Endothelial cell of umbilical vein (primary cell): ENCODE measurements around the gene FRZB. TPM values are rescaled to one million over a fixed set of nuclear protein-coding genes. Genes with fewer than 3 reads are reported as not detected.

Experiments
- BruUV-seq: library from RNA; stranded (reverse); fragments of 400-500 nt; replicated peaks from 2 replicates; lab custom pipeline; 2021; lab: Mats Ljungman, UMichigan
- CTCF ChIA-PET: fragments of 300-600, 350-600 bp; sonication (Branson Sonifier 250); formaldehyde crosslinking; loops from one replicate; lab custom pipeline; 2021; ENCODE audit warnings: antibody characterized with exemption, inconsistent platforms; lab: Charles Lee
- POLR2A ChIA-PET: fragments of 300-600, 350-600 bp; sonication (Branson Sonifier 250); formaldehyde crosslinking; loops from one replicate; lab custom pipeline; 2021; ENCODE audit warnings: antibody characterized with exemption, inconsistent platforms; lab: Charles Lee
- DNase-seq: peaks from one replicate; pipeline ENCODE4 v3.0.0-alpha.2; 2011; ENCODE audit warnings: low read depth, low spot score
- FAIRE-seq: peaks from 2 replicates; lab custom pipeline; 2011; peaks lifted over from hg19 to GRCh38; lab: Jason Lieb, UNC
- H2AFZ ChIP-seq: 2 replicates; pipeline ENCODE4 v1.6.0; 2012; ENCODE audit warnings: low read depth, low read length, control low read depth, inconsistent platforms
- H3K27ac ChIP-seq: 2 replicates; pipeline ENCODE4 v1.5.1; 2011; ENCODE audit warnings: low read depth, mild to moderate bottlenecking, control low read depth, low read length, moderate library complexity; ENCODE audit not compliant: insufficient read depth
- H3K27me3 ChIP-seq, 2 experiments: 2 replicates each; pipeline versions ENCODE4 v1.6.0 to v1.6.1; 2011; ENCODE audit warnings: low read length in 2 of 2, mixed read lengths in 1 of 2; ENCODE audit not compliant: control insufficient read depth in 2 of 2, insufficient read depth in 2 of 2
- H3K36me3 ChIP-seq, 2 experiments: 2 replicates in 1 of 2; 3 replicates in 1 of 2; pipeline ENCODE4 v1.5.1; 2011; ENCODE audit warnings: low read length in 2 of 2, mild to moderate bottlenecking in 1 of 2, moderate library complexity in 1 of 2; ENCODE audit not compliant: control insufficient read depth in 2 of 2, insufficient read depth in 2 of 2; ENCODE audit errors: extremely low read depth in 1 of 2
- H3K4me1 ChIP-seq: 3 replicates; pipeline ENCODE4 v1.5.1; 2011; ENCODE audit warnings: mild to moderate bottlenecking, low read length; ENCODE audit not compliant: control insufficient read depth, insufficient read depth; ENCODE audit errors: extremely low read depth
- H3K4me2 ChIP-seq: 2 replicates; pipeline ENCODE4 v1.6.1; 2011; ENCODE audit warnings: low read length, control low read depth, mixed read lengths; ENCODE audit not compliant: insufficient read depth
- H3K4me3 ChIP-seq, 3 experiments: fragments of 200-600 bp in 1 of 3; sonication (generic), shearing (Covaris generic) in 1 of 3; replicated peaks in 1 of 3; 2 replicates each; pipeline ENCODE4 v1.5.1; 2011 to 2016; ENCODE audit warnings: control low read depth in 3 of 3, low read length in 3 of 3, mild to moderate bottlenecking in 2 of 3, inconsistent platforms in 1 of 3, low read depth in 1 of 3, moderate library complexity in 1 of 3; ENCODE audit not compliant: insufficient read depth in 1 of 3
- H3K79me2 ChIP-seq: 2 replicates; pipeline ENCODE4 v1.6.0; 2012; ENCODE audit warnings: low read length, inconsistent platforms; ENCODE audit not compliant: control insufficient read depth, insufficient read depth
- H3K9ac ChIP-seq: replicated peaks from 2 replicates; pipeline ENCODE3; 2011; ENCODE audit warnings: low read length, control low read depth; ENCODE audit not compliant: insufficient read depth; ENCODE audit errors: extremely low read depth
- H3K9me1 ChIP-seq: replicated peaks from 3 replicates; pipeline ENCODE4 v1.6.0; 2011; ENCODE audit warnings: mild to moderate bottlenecking, low read length; ENCODE audit not compliant: control insufficient read depth, insufficient read depth; ENCODE audit errors: extremely low read depth
- H3K9me3 ChIP-seq: replicated peaks from 2 replicates; pipeline ENCODE4 v1.5.1; 2012; ENCODE audit warnings: low read length, inconsistent platforms; ENCODE audit not compliant: control insufficient read depth, insufficient read depth
- H4K20me1 ChIP-seq: replicated peaks from 2 replicates; pipeline ENCODE3; 2011; ENCODE audit warnings: mild to moderate bottlenecking, low read length; ENCODE audit not compliant: control insufficient read depth, insufficient read depth; ENCODE audit errors: extremely low read depth
- EZH2 ChIP-seq: IDR thresholded peaks from 2 replicates; pipeline ENCODE4 v1.6.1; 2012; ENCODE audit warnings: borderline replicate concordance, low read depth, mild to moderate bottlenecking, moderate library complexity, low read length, inconsistent platforms; ENCODE audit not compliant: severe bottlenecking
- FOS ChIP-seq: IDR thresholded peaks from 2 replicates; pipeline ENCODE4 v1.6.1; 2011; ENCODE audit warnings: mild to moderate bottlenecking, low read length, moderate library complexity, borderline replicate concordance; ENCODE audit not compliant: insufficient read depth
- GATA2 ChIP-seq: IDR thresholded peaks from 2 replicates; pipeline ENCODE4 v1.7.0; 2011; ENCODE audit warnings: low read depth, mild to moderate bottlenecking, moderate library complexity, mixed read lengths, low read length; ENCODE audit not compliant: insufficient read length, insufficient read depth
- JUN ChIP-seq: IDR thresholded peaks from 2 replicates; pipeline ENCODE4 v1.6.1; 2011; ENCODE audit warnings: borderline replicate concordance, low read depth; ENCODE audit not compliant: insufficient read length, insufficient read depth
- MYC ChIP-seq: IDR thresholded peaks from one replicate; pipeline ENCODE4 v1.6.1; 2011; ENCODE audit warnings: mild to moderate bottlenecking, low read depth, low read length
- POLR2A ChIP-seq: IDR thresholded peaks from 2 replicates; pipeline ENCODE4 v1.6.1; 2012; ENCODE audit warnings: low read depth, mild to moderate bottlenecking, control low read depth, low read length
- POLR2AphosphoS5 ChIP-seq: IDR thresholded peaks from 2 replicates; pipeline ENCODE4 v1.6.1; 2012; ENCODE audit warnings: low read depth, mild to moderate bottlenecking, control low read depth, low read length, moderate library complexity; ENCODE audit not compliant: insufficient read depth
- dilution Hi-C: fragments of 300-500 bp; cut with MboI; formaldehyde crosslinking; loops from one replicate; pipeline ENCODE4 v1.15.0; 2019; ENCODE audit warnings: low sequenced_read_pairs; ENCODE audit not compliant: extremely low pct_ligation_motif_present
- intact Hi-C: fragments of 100-400 bp; cut with micrococcal nuclease; formaldehyde crosslinking; loops from one replicate; pipeline ENCODE4 v1.10.0; 2022
- polyA plus RNA-seq, 4 experiments: library from polyadenylated mRNA; depleted of rRNA in 3 of 4; stranded (reverse) in 3 of 4; unstranded in 1 of 4; fragments of >200 nt; gene quantifications; 2 replicates each; pipeline versions ENCODE4 v1.2.1 to v1.2.3, GENCODE V29; 2011 to 2012; ENCODE audit warnings: missing spikeins in 1 of 4
- total RNA-seq: library from RNA; stranded (reverse); gene quantifications from 2 replicates; pipeline ENCODE4 v1.2.3, GENCODE V29; 2021
- TF ChIP-seq, protein P1 (sequence below), 2 donors: IDR thresholded peaks; 1 replicate in 1 of 2; 2 replicates in 1 of 2; pipeline ENCODE4 v1.5.1; 2011; ENCODE audit warnings: low read length in 2 of 2, mild to moderate bottlenecking in 2 of 2, moderate library complexity in 2 of 2, control low read depth in 1 of 2, inconsistent platforms in 1 of 2, low read depth in 1 of 2; ENCODE audit not compliant: insufficient read depth in 1 of 2; ENCODE audit errors: extremely low read depth in 1 of 2
- TF ChIP-seq, protein P2 (sequence below): IDR thresholded peaks from 2 replicates; pipeline ENCODE4 v1.6.1; 2011; ENCODE audit not compliant: insufficient read depth, insufficient read length

Gene FRZB
- total and polyA plus RNA-seq, 2 donors (not counting 3 experiments of a cell fraction or from before 2014, with no cell fraction given), result 0.04 TPM; not detected in 1

- Histone ChIP-seq H4K20me1 (no peaks in the 10 kb centered on the region), H3K79me2 (no peaks in the 10 kb centered on the region), H3K27me3 (peaks cover 9 to 14% of the 10 kb centered on the region in 2 experiments), H3K4me3 (no peak overlapping the region), H3K36me3 (no peaks in the 10 kb centered on the region), H3K9ac (no peak overlapping the region), H3K9me1 (no peaks in the 10 kb centered on the region), H3K4me2 (no peak overlapping the region), H3K27ac (no peak overlapping the region), H2AFZ (no peak overlapping the region), H3K9me3 (no peaks in the 10 kb centered on the region), H3K4me1 (no peaks in the 10 kb centered on the region)
- CTCF ChIA-PET, result no interaction called here
- no peak for DNase-seq
- dilution Hi-C loops, result no loop called here
- POLR2A ChIA-PET, result no interaction called here
- no TSS peak for BruUV-seq
- no peak for TF ChIP-seq FOS
- TF ChIP-seq POLR2AphosphoS5, result no peak
- TF ChIP-seq, protein P1, sequence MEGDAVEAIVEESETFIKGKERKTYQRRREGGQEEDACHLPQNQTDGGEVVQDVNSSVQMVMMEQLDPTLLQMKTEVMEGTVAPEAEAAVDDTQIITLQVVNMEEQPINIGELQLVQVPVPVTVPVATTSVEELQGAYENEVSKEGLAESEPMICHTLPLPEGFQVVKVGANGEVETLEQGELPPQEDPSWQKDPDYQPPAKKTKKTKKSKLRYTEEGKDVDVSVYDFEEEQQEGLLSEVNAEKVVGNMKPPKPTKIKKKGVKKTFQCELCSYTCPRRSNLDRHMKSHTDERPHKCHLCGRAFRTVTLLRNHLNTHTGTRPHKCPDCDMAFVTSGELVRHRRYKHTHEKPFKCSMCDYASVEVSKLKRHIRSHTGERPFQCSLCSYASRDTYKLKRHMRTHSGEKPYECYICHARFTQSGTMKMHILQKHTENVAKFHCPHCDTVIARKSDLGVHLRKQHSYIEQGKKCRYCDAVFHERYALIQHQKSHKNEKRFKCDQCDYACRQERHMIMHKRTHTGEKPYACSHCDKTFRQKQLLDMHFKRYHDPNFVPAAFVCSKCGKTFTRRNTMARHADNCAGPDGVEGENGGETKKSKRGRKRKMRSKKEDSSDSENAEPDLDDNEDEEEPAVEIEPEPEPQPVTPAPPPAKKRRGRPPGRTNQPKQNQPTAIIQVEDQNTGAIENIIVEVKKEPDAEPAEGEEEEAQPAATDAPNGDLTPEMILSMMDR (IDR thresholded peaks at IDR 0.05; ENCODE audit: extremely low read depth in 1 of 2, insufficient read depth in 1 of 2, low read depth in 1 of 2, low read length in 2 of 2), result no peak
- no peak for TF ChIP-seq GATA2
- TF ChIP-seq, protein P2, sequence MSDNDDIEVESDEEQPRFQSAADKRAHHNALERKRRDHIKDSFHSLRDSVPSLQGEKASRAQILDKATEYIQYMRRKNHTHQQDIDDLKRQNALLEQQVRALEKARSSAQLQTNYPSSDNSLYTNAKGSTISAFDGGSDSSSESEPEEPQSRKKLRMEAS, result no peak
- no peak for TF ChIP-seq JUN
- TF ChIP-seq POLR2A, result no peak
- no peak for TF ChIP-seq EZH2
- no peak for TF ChIP-seq MYC
- intact Hi-C loops, result no loop called here
- FAIRE-seq, result no peak
Observed at GRCh38 chr2:182831921-182832320, 34.5 kb downstream of the FRZB start.
